NCI-H2227 (cell line): ENCODE data around the gene CNTNAP2.
A peak's percentile ranks its signal among the peaks of the same experiment; 100 is the strongest.

ENCODE experiments used
- DNase-seq: peaks from one replicate; lab custom pipeline; 2025; ENCODE audit not compliant: unreplicated experiment; lab: John Stamatoyannopoulos, UW

CNTNAP2 gene

GRCh38 chr7:148340438-148341280 lies 2224.1 kb downstream of the CNTNAP2 start:
- DNase-seq, result no peak

DNA sequence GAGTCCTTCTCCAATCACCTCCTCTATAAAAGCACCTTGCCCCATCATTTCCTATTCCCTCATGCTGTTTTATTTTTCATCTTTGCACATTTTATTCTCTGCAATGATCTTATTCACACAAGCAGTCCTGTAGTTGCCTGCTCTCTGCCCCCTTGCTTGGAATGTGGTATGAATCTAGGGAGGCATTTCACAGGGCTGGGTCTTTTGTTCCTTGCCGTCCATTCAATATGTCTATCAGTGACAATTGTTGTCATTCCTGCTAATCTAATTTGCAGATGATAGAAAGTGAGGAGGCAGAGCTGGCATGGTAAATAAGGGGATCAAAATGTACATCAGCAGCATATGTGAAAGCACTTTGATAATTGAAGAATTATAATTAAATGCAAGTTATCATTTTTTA lies 2227.8 kb downstream of the CNTNAP2 start:
- DNase-seq, result no peak

GRCh38 chr7:148347981-148348380 lies 2231.4 kb downstream of the CNTNAP2 start:
- no peak for DNase-seq

DNA sequence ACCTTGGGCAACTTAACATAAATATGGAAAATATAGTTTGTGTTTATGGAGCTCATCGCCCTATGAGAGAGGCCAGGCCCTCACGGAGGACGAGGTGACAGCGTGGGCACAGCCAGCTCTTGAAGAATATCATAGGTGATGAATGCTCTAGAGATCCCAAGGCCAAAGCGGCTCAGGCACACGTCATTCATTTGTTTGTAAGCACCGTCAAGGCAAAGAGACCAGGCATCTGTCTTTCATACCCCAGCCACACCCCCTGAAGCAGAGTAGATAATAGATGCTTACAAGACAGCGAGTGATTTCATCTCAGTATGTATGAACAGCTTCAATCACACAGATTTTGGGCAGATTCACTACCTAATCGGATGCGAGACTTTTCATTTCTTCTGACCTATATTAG lies 2231.9 kb downstream of the CNTNAP2 start:
- DNase-seq, result peak; percentile 70

GRCh38 chr7:148356303-148356702 lies 2239.7 kb downstream of the CNTNAP2 start:
- no peak for DNase-seq

DNA sequence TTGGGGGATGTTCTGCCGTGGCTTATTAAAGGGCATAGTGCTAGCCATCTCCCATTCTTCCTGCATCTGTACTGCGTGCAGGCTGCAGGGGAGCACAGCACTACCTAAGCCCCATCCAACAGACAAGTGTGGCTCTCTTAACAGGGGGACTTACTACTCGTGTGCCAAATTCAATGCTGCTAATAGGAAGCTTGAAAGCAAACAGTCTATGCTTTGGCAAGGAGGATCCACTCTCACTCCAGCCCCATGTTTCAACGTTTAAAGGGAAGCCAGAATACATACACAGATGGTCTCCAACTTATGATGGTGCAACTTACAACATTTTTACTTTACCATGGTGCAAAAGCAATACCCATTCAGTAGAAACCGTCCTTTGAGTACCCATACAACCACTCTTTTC lies 2245.9 kb downstream of the CNTNAP2 start:
- DNase-seq, result no peak

GRCh38 chr7:148367731-148368475 lies 2251.3 kb downstream of the CNTNAP2 start:
- DNase-seq, result peak; percentile 89

GRCh38 chr7:148368562-148368961 lies 2252.0 kb downstream of the CNTNAP2 start:
- DNase-seq, result no peak

DNA sequence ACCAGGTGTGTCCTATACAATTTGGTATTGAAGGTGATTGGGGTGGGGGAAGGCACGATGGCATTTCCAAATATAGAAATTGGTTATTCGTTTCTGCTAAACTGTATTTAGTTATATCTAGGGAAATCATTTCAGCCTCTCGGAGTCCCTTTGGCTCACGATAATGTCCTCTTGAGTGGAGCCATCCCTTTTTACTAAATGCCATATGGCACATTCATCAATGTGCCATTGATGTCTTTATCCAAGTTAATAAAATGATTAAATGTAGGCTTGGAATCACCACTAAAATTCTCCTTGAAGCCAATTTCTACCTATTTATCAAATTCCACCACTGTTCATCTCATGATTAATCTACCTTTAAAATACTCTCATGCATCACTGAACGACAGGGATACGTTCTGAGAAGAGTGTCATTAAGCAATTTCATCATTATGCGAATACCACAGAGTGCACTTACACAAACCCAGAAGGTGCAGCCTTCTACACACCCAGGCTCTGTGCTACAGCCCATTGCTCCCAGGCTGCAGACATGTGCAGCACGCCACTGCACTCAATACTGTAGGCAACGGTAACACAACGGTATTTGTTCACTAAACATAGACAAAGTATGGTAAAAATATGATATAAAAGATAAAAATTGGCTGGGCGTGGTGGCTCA lies 2254.8 kb downstream of the CNTNAP2 start:
- no peak for DNase-seq

- no peak for DNase-seq
Observed at GRCh38 chr7:148374396-148375259, 2258.0 kb downstream of the CNTNAP2 start.

DNA sequence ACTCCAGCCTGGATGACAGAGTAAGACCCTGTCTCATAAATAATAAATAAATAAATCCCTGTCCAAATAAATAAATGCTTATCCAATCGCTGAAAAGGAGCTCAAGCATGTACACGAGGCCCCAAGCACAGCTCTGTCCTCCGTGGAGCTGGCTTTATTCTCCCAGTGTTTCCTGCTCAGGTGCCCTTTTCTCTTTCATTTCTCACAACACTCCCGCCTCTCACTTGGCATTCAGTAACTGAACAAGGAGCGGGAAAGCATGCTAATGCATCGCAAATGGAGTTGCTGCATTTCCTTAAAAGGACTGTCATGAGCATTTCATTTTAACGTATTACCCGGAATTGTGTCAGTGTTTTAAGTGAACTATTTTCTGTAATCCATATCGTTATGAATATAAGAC lies 2263.1 kb downstream of the CNTNAP2 start:
- DNase-seq, result no peak

- no peak for DNase-seq
Observed at GRCh38 chr7:148380596-148381419, 2264.2 kb downstream of the CNTNAP2 start.

DNA sequence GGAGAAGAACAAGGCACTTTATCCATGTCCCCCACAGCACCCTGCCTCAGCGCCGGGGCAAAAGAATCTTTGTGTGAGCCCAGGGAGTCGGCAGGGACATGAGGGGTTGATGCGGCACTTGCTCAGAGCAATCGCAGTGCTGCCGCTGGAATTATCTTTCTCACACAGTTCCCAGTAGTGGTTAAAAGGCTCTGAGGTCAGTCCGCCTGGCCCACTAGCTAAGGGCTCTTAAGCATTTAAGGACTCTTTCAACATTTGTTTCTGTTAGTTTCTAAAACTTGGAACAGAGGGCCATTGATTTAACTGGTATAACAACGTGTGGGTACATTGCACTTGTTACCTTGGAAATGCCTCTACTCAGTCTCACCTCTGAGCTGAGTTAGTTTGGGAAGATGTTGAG lies 2266.0 kb downstream of the CNTNAP2 start:
- DNase-seq, result no peak

GRCh38 chr7:148383651-148384050 lies 2267.1 kb downstream of the CNTNAP2 start:
- no peak for DNase-seq

- no peak for DNase-seq
Observed at GRCh38 chr7:148385009-148385682, 2268.5 kb downstream of the CNTNAP2 start.

GRCh38 chr7:148390381-148390780 lies 2273.8 kb downstream of the CNTNAP2 start:
- no peak for DNase-seq

GRCh38 chr7:148391591-148391990 lies 2275.0 kb downstream of the CNTNAP2 start:
- DNase-seq, result peak; percentile 20

DNA sequence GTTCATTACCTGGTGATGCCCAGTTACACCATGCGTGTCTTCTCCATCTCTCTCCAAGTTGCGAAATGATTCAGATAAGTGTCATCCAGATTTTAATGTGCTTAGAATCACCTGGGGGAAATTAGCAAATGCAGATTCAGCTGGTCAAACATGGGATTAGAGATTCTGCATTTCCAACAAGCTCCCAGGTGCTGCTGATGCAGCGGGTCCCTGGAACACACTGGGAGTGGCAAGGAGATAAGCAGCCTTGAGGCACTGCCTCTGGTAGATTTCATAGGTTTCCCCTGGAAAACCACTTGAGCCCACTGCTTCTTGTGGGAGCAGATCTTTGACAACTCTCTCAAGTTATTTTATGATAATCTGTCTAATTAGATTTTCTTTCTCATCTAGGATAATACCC lies 2278.0 kb downstream of the CNTNAP2 start:
- DNase-seq, result no peak

- DNase-seq, result no peak
Observed at GRCh38 chr7:148395352-148395811, 2278.8 kb downstream of the CNTNAP2 start.
